Stomach (tissue), 9 donors: ENCODE results near the gene LYVE1. TPM values are rescaled to one million over a fixed set of nuclear protein-coding genes. Genes with fewer than 3 reads are reported as not detected.

Experiments used
- DNase-seq, 2 donors: peaks; one replicate each; pipeline versions ENCODE4 v3.0.0 to v3.0.0-alpha.2; 2013 to 2019
- H3K27ac ChIP-seq, 5 donors: fragments of 200-600 bp in 4 of 5; sonication (generic) in 4 of 5; one replicate each; pipeline ENCODE4 v1.5.1; 2013 to 2019; ENCODE audit warnings: mild to moderate bottlenecking in 1 of 5, moderate library complexity in 1 of 5
- H3K27me3 ChIP-seq, 3 donors: fragments of 200-600 bp; sonication (generic); one replicate each; pipeline ENCODE4 v1.5.1; 2017 to 2019; ENCODE audit warnings: mixed run types in 1 of 3
- H3K36me3 ChIP-seq, 4 donors: fragments of 200-600 bp; sonication (generic); 1 replicate in 3 of 4; 2 replicates in 1 of 4; pipeline ENCODE4 v1.5.1; 2016 to 2019
- H3K4me1 ChIP-seq, 4 donors: fragments of 200-600 bp; sonication (generic); one replicate each; pipeline ENCODE4 v1.5.1; 2016 to 2019
- H3K4me3 ChIP-seq, 4 donors: fragments of 200-600 bp; sonication (generic) in 3 of 4; one replicate each; pipeline ENCODE4 v1.5.1; 2016 to 2019; ENCODE audit warnings: mild to moderate bottlenecking in 1 of 4
- H3K9me3 ChIP-seq, 4 donors: fragments of 200-600 bp; sonication (generic); one replicate each; pipeline ENCODE4 v1.5.1; 2016 to 2019
- EP300 ChIP-seq: sonication (generic); formaldehyde crosslinking; IDR thresholded peaks from one replicate; pipeline ENCODE4 v1.6.1; 2017; ENCODE audit warnings: antibody characterized with exemption
- POLR2A ChIP-seq, 4 donors: fragments of 450-650 bp; IDR thresholded peaks; one replicate each; pipeline ENCODE4 v1.6.1; 2016; ENCODE audit warnings: antibody characterized with exemption in 4 of 4, control low read depth in 2 of 4, mild to moderate bottlenecking in 1 of 4, moderate library complexity in 1 of 4
- POLR2AphosphoS5 ChIP-seq, 3 donors: sonication (generic); formaldehyde crosslinking; IDR thresholded peaks; one replicate each; pipeline ENCODE4 v1.6.1; 2016; ENCODE audit warnings: antibody characterized with exemption in 3 of 3
- WGBS, 5 donors: extraction: QIAGEN DNeasy Blood & Tissue Kit in 3 of 5; methylation state at CpG; one replicate each; pipeline versions ENCODE4 v1.1.5 to v1.1.7; 2013 to 2018; 5-methylcytosine and 5-hydroxymethylcytosine counted together
- intact Hi-C: fragments of 100-400 bp; cut with DNase I; formaldehyde crosslinking; loops from one replicate; pipeline ENCODE4 v1.15.1; 2023; ENCODE audit warnings: low total_unique reads
- polyA plus RNA-seq, 3 donors: library from polyadenylated mRNA; stranded (reverse); fragments of 200-250 nt; gene quantifications; one replicate each; pipeline ENCODE4 v1.2.3, GENCODE V29; 2013
- total RNA-seq, 5 donors: library from RNA; depleted of rRNA; stranded (reverse); fragments of >200 nt; gene quantifications; one replicate each; pipeline versions ENCODE4 v1.1.0 to v1.2.3, GENCODE V29; 2014 to 2016
- TF ChIP-seq, protein P1 (sequence below), 7 experiments: fragments of 450-650 bp in 4 of 7; fragments of 200-600 bp in 3 of 7; sonication (generic) in 3 of 7; IDR thresholded peaks; one replicate each; pipeline ENCODE4 v1.5.1; 2016 to 2019; ENCODE audit warnings: antibody characterized with exemption in 7 of 7, control low read depth in 2 of 7, mild to moderate bottlenecking in 1 of 7
- donor health status: healthy with polysubstance abuse.
- donor health status: Bipolar disorder and iron deficiency.
- donor health status: healthy.

Gene LYVE1
- total and polyA plus RNA-seq, 8 donors: 5.2 to 149 (median 12.6) TPM

- peak overlapping the region in 1 of 5 donors; percentile 47 for H3K27ac ChIP-seq
- no peak for TF ChIP-seq EP300
- TF ChIP-seq, protein P1, sequence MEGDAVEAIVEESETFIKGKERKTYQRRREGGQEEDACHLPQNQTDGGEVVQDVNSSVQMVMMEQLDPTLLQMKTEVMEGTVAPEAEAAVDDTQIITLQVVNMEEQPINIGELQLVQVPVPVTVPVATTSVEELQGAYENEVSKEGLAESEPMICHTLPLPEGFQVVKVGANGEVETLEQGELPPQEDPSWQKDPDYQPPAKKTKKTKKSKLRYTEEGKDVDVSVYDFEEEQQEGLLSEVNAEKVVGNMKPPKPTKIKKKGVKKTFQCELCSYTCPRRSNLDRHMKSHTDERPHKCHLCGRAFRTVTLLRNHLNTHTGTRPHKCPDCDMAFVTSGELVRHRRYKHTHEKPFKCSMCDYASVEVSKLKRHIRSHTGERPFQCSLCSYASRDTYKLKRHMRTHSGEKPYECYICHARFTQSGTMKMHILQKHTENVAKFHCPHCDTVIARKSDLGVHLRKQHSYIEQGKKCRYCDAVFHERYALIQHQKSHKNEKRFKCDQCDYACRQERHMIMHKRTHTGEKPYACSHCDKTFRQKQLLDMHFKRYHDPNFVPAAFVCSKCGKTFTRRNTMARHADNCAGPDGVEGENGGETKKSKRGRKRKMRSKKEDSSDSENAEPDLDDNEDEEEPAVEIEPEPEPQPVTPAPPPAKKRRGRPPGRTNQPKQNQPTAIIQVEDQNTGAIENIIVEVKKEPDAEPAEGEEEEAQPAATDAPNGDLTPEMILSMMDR (IDR thresholded peaks at IDR 0.05): no peak
- no peak for TF ChIP-seq POLR2A (IDR thresholded peaks at IDR 0.05)
- 92 to 98% (median 96%) methylated on average over 3 of the region's 3 CpGs for WGBS, 5 donors
These were observed 41.2 kb upstream of the LYVE1 start for GRCh38 chr11:10609636-10610035.

DNA sequence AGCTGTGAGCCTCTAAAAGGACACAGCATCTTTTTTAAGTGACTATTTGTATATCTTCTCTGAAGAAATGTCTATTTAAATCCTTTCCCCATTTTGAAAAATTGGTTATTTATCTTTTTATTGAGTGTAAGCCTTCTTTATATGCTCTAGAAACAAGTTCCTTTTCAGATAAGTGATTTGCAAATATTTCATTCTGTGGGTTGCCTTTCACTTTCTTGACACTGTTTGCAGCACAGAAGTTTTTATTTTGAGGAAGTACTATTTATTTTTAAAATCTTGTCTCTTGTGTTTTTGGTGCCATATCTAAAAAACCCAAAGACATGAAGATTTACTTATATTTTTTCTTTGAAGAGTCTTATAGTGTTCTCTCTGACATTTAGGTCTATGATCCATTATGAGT lies 40.1 kb upstream of the LYVE1 start:
- H3K9me3 ChIP-seq: no peaks in the 10 kb centered on the region
- DNase-seq: no peak
- peaks cover 0 to 28% (median 13%) of the 10 kb centered on the region in 4 donors for H3K36me3 ChIP-seq
- H3K27me3 ChIP-seq: no peaks in the 10 kb centered on the region
- H3K27ac ChIP-seq: peak overlapping the region in 4 of 5 donors; percentile 67 to 90 (median 84)
- H3K4me3 ChIP-seq: no peak overlapping the region
- peaks cover 4 to 47% (median 17%) of the 10 kb centered on the region in 4 donors for H3K4me1 ChIP-seq
- intact Hi-C loops: no loop called here
- TF ChIP-seq POLR2AphosphoS5 (IDR thresholded peaks at IDR 0.05): no peak
- no peak for TF ChIP-seq POLR2A (IDR thresholded peaks at IDR 0.05)
- TF ChIP-seq, protein P1 (IDR thresholded peaks at IDR 0.05): no peak
- no peak for TF ChIP-seq EP300

More at GRCh38 chr11:10609636-10610035, 41.2 kb upstream of the LYVE1 start:
- H3K4me1 ChIP-seq: peaks cover 0 to 36% (median 10%) of the 10 kb centered on the region in 4 donors
- H3K4me3 ChIP-seq: no peak overlapping the region
- H3K36me3 ChIP-seq: peaks cover 0 to 30% (median 13%) of the 10 kb centered on the region in 4 donors
- no peaks in the 10 kb centered on the region for H3K9me3 ChIP-seq
- intact Hi-C loops: no loop called here
- H3K27me3 ChIP-seq: no peaks in the 10 kb centered on the region
- DNase-seq: no peak

DNA sequence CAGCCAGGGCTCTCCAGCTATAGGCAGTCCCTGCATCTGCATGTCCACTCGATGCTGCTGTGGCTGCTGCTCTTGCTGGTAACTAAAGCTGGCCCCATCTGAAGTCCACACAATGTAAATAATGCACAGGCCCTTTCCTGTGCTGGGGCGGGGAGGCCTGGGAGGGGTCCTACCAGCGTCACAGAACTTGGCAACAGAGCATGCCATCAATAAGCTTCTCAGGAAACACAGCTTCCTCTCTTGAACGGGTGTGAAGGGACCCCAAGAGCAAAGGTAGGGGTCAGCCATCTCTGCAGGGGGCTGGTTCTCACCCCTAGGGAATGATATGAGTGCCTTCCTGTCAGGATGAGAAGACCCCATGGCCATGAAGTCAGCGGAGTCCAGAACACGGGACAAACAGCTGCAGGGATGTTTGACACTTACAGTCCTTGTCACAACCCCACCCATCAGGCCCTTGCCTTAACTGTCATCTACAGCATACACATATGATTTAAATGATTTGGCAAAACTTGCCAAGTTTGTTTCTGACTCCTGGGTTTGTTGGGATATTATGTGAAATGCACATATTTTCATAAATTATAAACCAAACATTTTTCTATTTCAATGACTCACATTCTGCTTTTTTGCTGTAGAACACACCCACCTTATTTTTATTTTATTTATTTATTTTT lies 39.1 kb upstream of the LYVE1 start:
- Histone ChIP-seq H3K27ac (peak overlapping the region in 4 of 5 donors; percentile 67 to 90 (median 84)), H3K36me3 (peaks cover 0 to 35% (median 17%) of the 10 kb centered on the region in 4 donors), H3K4me1 (peaks cover 4 to 54% (median 17%) of the 10 kb centered on the region in 4 donors), H3K9me3 (no peaks in the 10 kb centered on the region), H3K4me3 (no peak overlapping the region), H3K27me3 (no peaks in the 10 kb centered on the region)
- whole genome bisulfite sequencing, 5 donors: 34 to 48% (median 41%) methylated on average over 4 to 6 of the region's 6 CpGs
- no peak for TF ChIP-seq POLR2A (IDR thresholded peaks at IDR 0.05)
- TF ChIP-seq EP300: no peak
- TF ChIP-seq POLR2AphosphoS5 (IDR thresholded peaks at IDR 0.05): no peak
- TF ChIP-seq, protein P1 (IDR thresholded peaks at IDR 0.05): no peak
- peak in 1 of 2 donors; percentile 72 for DNase-seq
- intact Hi-C loops: no loop called here

GRCh38 chr11:10606536-10607208 lies 38.2 kb upstream of the LYVE1 start:
- H3K27me3 ChIP-seq: no peaks in the 10 kb centered on the region
- DNase-seq: no peak
- no peak for TF ChIP-seq POLR2A (IDR thresholded peaks at IDR 0.05)
- TF ChIP-seq, protein P1 (IDR thresholded peaks at IDR 0.05): no peak
- TF ChIP-seq POLR2AphosphoS5 (IDR thresholded peaks at IDR 0.05): no peak
- no peak for TF ChIP-seq EP300
- H3K9me3 ChIP-seq: no peaks in the 10 kb centered on the region
- peaks cover 0 to 42% (median 17%) of the 10 kb centered on the region in 4 donors for H3K36me3 ChIP-seq
- H3K4me1 ChIP-seq: peaks cover 4 to 63% (median 17%) of the 10 kb centered on the region in 4 donors
- H3K4me3 ChIP-seq: no peak overlapping the region
- intact Hi-C loops: no loop called here
- H3K27ac ChIP-seq: peak overlapping the region in 4 of 5 donors; percentile 67 to 90 (median 84)
- 60 to 74% (median 70%) methylated on average over 6 of the region's 6 CpGs for WGBS, 5 donors
